Measurements from ENCODE around the gene RASGRP2. TPM values are rescaled to one million over a fixed set of nuclear protein-coding genes. Genes with fewer than 3 reads are reported as not detected.

Gene RASGRP2
- total and polyA plus RNA-seq, 2 of the 8 experiments (the other 6 are each of a cell fraction or from before 2014, with no cell fraction given) = 40.6 to 45.7 TPM

DNA sequence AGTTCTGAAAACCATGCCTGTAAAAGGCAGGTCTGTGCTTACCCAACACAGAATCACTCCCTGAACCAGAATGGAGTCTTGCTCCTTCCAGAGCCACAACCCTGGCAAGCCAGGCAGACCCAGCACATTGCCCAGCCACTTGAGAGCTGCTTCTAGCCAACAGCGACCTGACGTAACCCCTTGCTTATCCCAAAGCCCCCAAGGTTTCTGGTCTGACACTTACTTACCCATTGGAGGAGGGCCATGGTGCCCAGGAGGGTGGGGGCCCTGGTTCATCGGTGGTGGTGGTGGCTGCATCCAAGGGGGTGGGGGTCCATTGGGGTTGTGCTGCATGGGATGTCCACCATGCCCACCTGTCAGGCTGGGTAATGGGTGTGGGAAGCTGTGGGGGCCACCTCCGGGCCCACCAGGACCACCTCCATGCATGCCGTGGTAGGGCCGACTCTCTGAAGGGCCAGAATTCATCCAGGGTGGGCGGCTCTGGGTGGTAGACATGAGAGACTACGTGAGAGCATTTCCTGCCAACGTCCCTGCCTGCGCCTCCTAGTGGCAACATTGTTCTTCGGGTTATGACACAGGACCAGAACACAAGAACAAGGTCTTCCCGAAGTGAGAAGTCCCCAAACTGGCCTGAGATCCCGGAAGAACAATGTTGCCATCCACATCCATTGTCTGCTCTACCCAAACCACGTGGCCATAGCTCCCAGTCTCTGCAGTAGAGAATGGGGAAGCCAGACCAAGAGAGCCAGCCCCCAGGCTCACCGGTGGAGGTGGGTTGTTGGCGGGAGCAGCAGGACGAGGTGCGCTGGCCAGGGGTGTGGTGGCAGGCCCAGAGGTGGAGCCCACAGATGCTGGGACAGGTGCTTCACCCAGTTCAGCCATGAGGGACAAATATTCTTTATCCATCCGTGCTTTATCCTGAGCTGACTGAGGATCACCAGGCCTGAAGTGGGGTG is 23.7 kb upstream of the RASGRP2 start:
- no peaks in the 10 kb centered on the region for H3K9me3 ChIP-seq (ENCODE audit: insufficient read depth in 2 of 2, low read depth in 1 of 2, low read length in 1 of 2)
- H3K79me1 ChIP-seq (ENCODE audit: low read depth, low read length) = peaks cover 3% of the 10 kb centered on the region
- no peak overlapping the region for H3K18ac ChIP-seq (ENCODE audit: extremely low read depth, low read length)
- H4K5ac ChIP-seq (ENCODE audit: insufficient read length, low read depth, low read length) = no peak overlapping the region
- no peak for FAIRE-seq
- peaks cover 23 to 38% of the 10 kb centered on the region in 2 experiments for H4K20me1 ChIP-seq (replicated peaks in 1 of 2; ENCODE audit: control insufficient read depth in 1 of 2, insufficient read depth in 2 of 2, low read length in 2 of 2)
- H2AFZ ChIP-seq (ENCODE audit: low read length) = no peak overlapping the region
- H2BK20ac ChIP-seq (ENCODE audit: low read length) = no peak overlapping the region
- ChIA-PET CTCF (ENCODE audit: partially characterized antibody) (interaction anchor here (0.6 to 23.6 kb wide), 10 partner anchors 8 to 831 kb away, joined by 3 to 376 read pairs (median 6); partner anchors contain the start of genes PYGM, RASGRP2 and SF1), POLR2A (ENCODE audit: partially characterized antibody) (interaction anchor here (0.7 to 42.9 kb wide), 4 partner anchors 2 to 407 kb away, joined by 4 to 1087 read pairs (median 546); partner anchors contain the start of genes PYGM, RASGRP2 and SF1)
- no peak overlapping the region for H3K9ac ChIP-seq (replicated peaks in 1 of 4; ENCODE audit: extremely low read depth in 1 of 4, low read depth in 3 of 4, low read length in 3 of 4)
- no peaks in the 10 kb centered on the region for H3K23me2 ChIP-seq (ENCODE audit: low read depth, low read length)
- peaks cover 0 to 38% of the 10 kb centered on the region in 2 experiments; a peak in 2 of 4 replicates for H3K79me2 ChIP-seq (ENCODE audit: control insufficient read depth in 1 of 2, insufficient read depth in 2 of 2, low read length in 2 of 2)
- H4K8ac ChIP-seq (ENCODE audit: extremely low read depth, insufficient read depth, low read length) = peak overlapping the region; percentile 31; the same call in 1 of the 2 replicates
- H3K27ac ChIP-seq (ENCODE audit: low read depth, low read length) = peak overlapping the region; percentile 0; the same call in 1 of the 2 replicates
- no peak overlapping the region for H2BK120ac ChIP-seq (replicated peaks; ENCODE audit: low read depth, low read length)
- no peak overlapping the region for H3K4ac ChIP-seq (replicated peaks; ENCODE audit: insufficient read length, low read depth, low read length)
- H2AK5ac ChIP-seq (ENCODE audit: low read depth, low read length) = no peak overlapping the region
- no peak overlapping the region for H3K14ac ChIP-seq (ENCODE audit: insufficient read length)
- H2BK5ac ChIP-seq (ENCODE audit: low read depth, low read length) = peak overlapping the region; percentile 20; the same call in 1 of the 2 replicates
- no peak overlapping the region for H2BK15ac ChIP-seq (ENCODE audit: low read length)
- no peak overlapping the region for H3K4me2 ChIP-seq (ENCODE audit: insufficient read depth in 1 of 2, low read depth in 2 of 2, low read length in 2 of 2)
- H3K56ac ChIP-seq (replicated peaks; ENCODE audit: insufficient read length, low read depth, low read length) = no peak overlapping the region
- peaks cover 20 to 41% (median 35%) of the 10 kb centered on the region in 4 experiments for H3K4me1 ChIP-seq (replicated peaks in 1 of 4; ENCODE audit: control insufficient read depth in 3 of 4, insufficient read depth in 4 of 4, low read length in 3 of 4)
- no peak overlapping the region for H3K23ac ChIP-seq (ENCODE audit: insufficient read length)
- 77% methylated on average over 19 of the region's 19 CpGs; no CpG with 5 or more reads in 1 of the 2 experiments for WGBS, 2 experiments (ENCODE audit: extremely low coverage in 1 of 2, insufficient coverage in 1 of 2, insufficient read length in 1 of 2, insufficient replicate concordance in 2 of 2, low coverage in 1 of 2, low lambda C conversion rate in 2 of 2, missing lambda C conversion rate in 1 of 2)
- no peak overlapping the region for H3K4me3 ChIP-seq (ENCODE audit: extremely low read depth in 1 of 4, insufficient read depth in 2 of 4, low read depth in 3 of 4, low read length in 4 of 4)
- no peak overlapping the region for H4K91ac ChIP-seq (replicated peaks; ENCODE audit: insufficient read length, low read length)
- no peak overlapping the region for H2BK12ac ChIP-seq (ENCODE audit: low read depth, low read length)
- peaks cover 51 to 91% (median 80%) of the 10 kb centered on the region in 4 experiments for H3K36me3 ChIP-seq (ENCODE audit: control insufficient read depth in 2 of 4, insufficient read depth in 4 of 4, low read length in 3 of 4)
- no peaks in the 10 kb centered on the region; a peak in 1 of 7 replicates for H3K27me3 ChIP-seq (replicated peaks in 1 of 4; ENCODE audit: control insufficient read depth in 3 of 4, extremely low read depth in 1 of 4, insufficient read depth in 3 of 4, low read length in 3 of 4)
- DNase-seq (ENCODE audit: low read depth in 1 of 2, low spot score in 2 of 2) = peak in 1 of 2 experiments; percentile 95
- TF ChIP-seq RAD21 (IDR thresholded peaks at IDR 0.05 in 1 of 2, conservative IDR thresholded peaks at IDR 0.05 in 1 of 2; ENCODE audit: low read depth in 2 of 2, low read length in 2 of 2) = peak; percentile 39 to 57
- TF ChIP-seq SIN3A (conservative IDR thresholded peaks at IDR 0.05 in 1 of 2, IDR thresholded peaks at IDR 0.05 in 1 of 2; ENCODE audit: low read depth in 1 of 2, low read length in 2 of 2) = peak in 1 of 2 experiments; percentile 50; a peak in 1 of 4 replicates
- no peak for TF ChIP-seq SP2 (IDR thresholded peaks at IDR 0.05; ENCODE audit: low read length)
- peak; percentile 39; the same call in 1 of the 2 replicates for TF ChIP-seq CREB1 (IDR thresholded peaks at IDR 0.05)
- 0 out of 2 replicates have a peak, but pooled peaks have one; percentile 4 for TF ChIP-seq TEAD4 (IDR thresholded peaks at IDR 0.05; ENCODE audit: low read depth, low read length)
- TF ChIP-seq YY1 (IDR thresholded peaks at IDR 0.05; ENCODE audit: low read depth, low read length) = 0 out of 2 replicates have a peak, but pooled peaks have one; percentile 9
- no peak for TF ChIP-seq RBBP5 (IDR thresholded peaks at IDR 0.05; ENCODE audit: borderline replicate concordance, low read depth, low read length)
